ENCODE data around the gene SLITRK4.

The SLITRK4 gene

DNA sequence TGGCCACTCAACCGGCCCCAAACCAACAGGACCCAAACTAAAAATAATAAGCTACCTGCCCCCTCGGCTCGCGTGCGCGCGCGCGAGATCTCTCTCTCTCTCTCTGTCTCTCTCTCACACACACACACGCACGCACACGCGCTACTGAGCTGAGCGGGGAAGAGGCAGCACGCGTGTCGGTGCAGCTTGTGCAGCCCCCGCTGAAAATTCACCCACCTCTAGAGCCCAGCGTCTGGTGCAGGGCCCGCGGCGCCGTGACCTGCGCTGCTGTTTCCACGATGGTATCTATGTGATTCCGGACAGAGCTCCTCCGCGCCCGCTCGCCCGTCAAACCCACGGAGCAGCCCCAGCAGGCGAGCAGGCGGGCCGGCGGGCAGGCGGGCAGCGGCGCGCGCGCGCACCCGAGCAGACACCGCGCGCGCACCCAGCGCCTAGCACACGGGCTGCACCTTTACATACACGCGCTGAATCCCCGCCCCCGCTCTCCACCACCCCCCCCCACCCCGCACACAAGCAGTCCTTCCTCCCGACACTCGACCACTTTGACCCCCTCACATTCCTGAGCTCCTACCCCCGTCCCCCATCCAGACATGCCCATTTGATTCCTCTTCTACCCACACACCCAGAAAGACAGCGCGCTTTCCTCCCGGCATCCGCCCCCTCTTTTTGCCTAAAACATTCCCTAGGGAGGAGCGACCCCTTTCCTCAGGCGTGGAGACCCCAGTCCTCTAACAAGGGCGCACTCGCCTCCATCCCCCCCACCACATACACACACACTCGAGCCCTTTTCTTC lies 1.0 kb downstream of the SLITRK4 start:
- peaks cover 0 to 22% (median 18%) of the 10 kb centered on the region in 5 donors for H3K4me1 ChIP-seq (ENCODE audit: control insufficient read depth in 5 of 5, insufficient read depth in 5 of 5, low read length in 5 of 5)
- H3K9ac ChIP-seq (ENCODE audit: low read length in 5 of 5): no peak overlapping the region
- H3K4me3 ChIP-seq (ENCODE audit: low read depth in 1 of 5, low read length in 5 of 5): peak overlapping the region; percentile 47 to 69 (median 63)
- no peaks in the 10 kb centered on the region for H3K36me3 ChIP-seq (ENCODE audit: control insufficient read depth in 5 of 5, insufficient read depth in 5 of 5, low read length in 5 of 5)
- no peaks in the 10 kb centered on the region for H3K9me3 ChIP-seq (ENCODE audit: control insufficient read depth in 5 of 5, low read length in 5 of 5)
- H3K27ac ChIP-seq (ENCODE audit: low read depth, low read length): no peak overlapping the region
- peaks cover 3 to 21% (median 11%) of the 10 kb centered on the region in 5 donors for H3K27me3 ChIP-seq (ENCODE audit: control insufficient read depth in 5 of 5, insufficient read depth in 4 of 5, low read length in 5 of 5)

- peak overlapping the region in 1 of 5 donors; percentile 13 for H3K9ac ChIP-seq (ENCODE audit: low read length in 5 of 5)
- H3K27ac ChIP-seq (ENCODE audit: low read depth, low read length): no peak overlapping the region
- H3K27me3 ChIP-seq (ENCODE audit: control insufficient read depth in 5 of 5, insufficient read depth in 4 of 5, low read length in 5 of 5): peaks cover 3 to 21% (median 11%) of the 10 kb centered on the region in 5 donors
- H3K4me3 ChIP-seq (ENCODE audit: low read depth in 1 of 5, low read length in 5 of 5): peak overlapping the region; percentile 52 to 63 (median 55)
- H3K4me1 ChIP-seq (ENCODE audit: control insufficient read depth in 5 of 5, insufficient read depth in 5 of 5, low read length in 5 of 5): peaks cover 0 to 22% (median 18%) of the 10 kb centered on the region in 5 donors
- H3K36me3 ChIP-seq (ENCODE audit: control insufficient read depth in 5 of 5, insufficient read depth in 5 of 5, low read length in 5 of 5): no peaks in the 10 kb centered on the region
- H3K9me3 ChIP-seq (ENCODE audit: control insufficient read depth in 5 of 5, low read length in 5 of 5): no peaks in the 10 kb centered on the region
Measured at GRCh38 chrX:143634309-143634662, 1.6 kb downstream of the SLITRK4 start.

DNA sequence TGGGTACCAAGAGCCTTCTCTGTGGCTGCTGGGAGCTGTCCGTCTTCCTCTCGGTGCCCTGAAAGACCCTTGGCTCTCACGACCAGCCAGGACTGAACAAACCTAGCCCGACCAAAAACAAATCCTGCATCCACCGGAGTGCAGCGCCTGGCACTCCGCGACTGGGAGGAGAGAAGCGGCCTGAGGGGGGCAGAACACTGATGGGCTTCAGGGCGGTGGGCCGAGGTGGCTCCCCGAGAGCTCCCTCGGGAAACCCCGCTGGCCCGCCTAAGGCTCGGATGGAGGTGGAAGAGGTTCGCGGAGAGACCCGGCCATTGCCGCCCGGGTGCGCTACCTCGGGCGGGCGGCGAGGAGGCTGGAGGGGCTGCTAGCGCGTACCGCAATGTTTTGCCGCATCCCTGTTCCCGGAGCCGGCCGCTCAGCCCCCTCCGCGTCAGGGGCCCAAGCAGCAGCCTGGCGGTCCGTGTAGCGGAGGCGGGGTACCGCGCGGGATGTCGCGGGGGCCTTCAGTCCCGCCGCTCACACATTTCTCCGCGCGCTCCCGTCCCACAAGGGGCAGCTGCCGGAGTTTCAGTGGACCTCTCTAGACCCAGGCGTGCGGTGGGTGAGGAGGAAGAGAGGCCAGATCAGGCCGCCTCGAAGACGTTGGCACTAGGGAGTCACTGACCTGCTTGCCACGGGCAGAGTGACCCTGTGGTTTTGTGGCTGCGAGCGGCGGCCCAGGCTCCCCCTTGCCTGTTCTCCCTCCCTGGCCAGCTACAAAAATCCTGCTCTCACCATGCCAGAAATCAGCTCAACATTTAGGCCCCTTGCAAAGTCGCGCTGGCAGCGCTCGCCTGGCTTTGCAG lies 2.2 kb downstream of the SLITRK4 start:
- Histone ChIP-seq H3K4me1 (ENCODE audit: control insufficient read depth in 5 of 5, insufficient read depth in 5 of 5, low read length in 5 of 5) (peaks cover 0 to 22% (median 18%) of the 10 kb centered on the region in 5 donors), H3K9me3 (ENCODE audit: control insufficient read depth in 5 of 5, low read length in 5 of 5) (no peaks in the 10 kb centered on the region), H3K4me3 (ENCODE audit: low read depth in 1 of 5, low read length in 5 of 5) (peak overlapping the region; percentile 52 to 63 (median 59)), H3K36me3 (ENCODE audit: control insufficient read depth in 5 of 5, insufficient read depth in 5 of 5, low read length in 5 of 5) (no peaks in the 10 kb centered on the region), H3K27me3 (ENCODE audit: control insufficient read depth in 5 of 5, insufficient read depth in 4 of 5, low read length in 5 of 5) (peaks cover 3 to 24% (median 11%) of the 10 kb centered on the region in 5 donors), H3K27ac (ENCODE audit: low read depth, low read length) (no peak overlapping the region), H3K9ac (ENCODE audit: low read length in 5 of 5) (peak overlapping the region in 1 of 5 donors; percentile 13)

GRCh38 chrX:143632625-143633410 lies 3.1 kb downstream of the SLITRK4 start:
- Histone ChIP-seq H3K36me3 (ENCODE audit: control insufficient read depth in 5 of 5, insufficient read depth in 5 of 5, low read length in 5 of 5) (no peaks in the 10 kb centered on the region), H3K9me3 (ENCODE audit: control insufficient read depth in 5 of 5, low read length in 5 of 5) (no peaks in the 10 kb centered on the region), H3K4me1 (ENCODE audit: control insufficient read depth in 5 of 5, insufficient read depth in 5 of 5, low read length in 5 of 5) (peaks cover 0 to 22% (median 18%) of the 10 kb centered on the region in 5 donors), H3K4me3 (ENCODE audit: low read depth in 1 of 5, low read length in 5 of 5) (peak overlapping the region; percentile 52 to 63 (median 59)), H3K27ac (ENCODE audit: low read depth, low read length) (no peak overlapping the region), H3K27me3 (ENCODE audit: control insufficient read depth in 5 of 5, insufficient read depth in 4 of 5, low read length in 5 of 5) (peaks cover 3 to 24% (median 11%) of the 10 kb centered on the region in 5 donors), H3K9ac (ENCODE audit: low read length in 5 of 5) (no peak overlapping the region)

DNA sequence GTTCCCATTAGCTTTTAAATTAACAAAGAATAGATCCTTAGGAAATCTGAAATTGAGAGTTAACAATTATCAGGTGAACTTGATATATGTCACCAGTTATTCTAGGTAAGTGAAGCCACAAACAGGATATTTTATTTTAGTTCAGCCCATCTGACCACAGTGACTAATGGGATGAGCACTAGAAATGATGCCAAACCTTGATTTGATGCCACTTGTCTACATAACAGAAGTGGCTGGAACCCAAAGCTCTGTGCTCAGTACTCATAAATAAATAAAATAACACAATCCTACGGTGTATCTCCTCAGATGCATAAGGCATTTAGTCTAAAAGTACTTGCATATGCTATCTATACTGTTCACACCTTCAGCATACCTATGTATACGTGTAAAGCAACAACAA lies 12.2 kb downstream of the SLITRK4 start:
- H3K4me1 ChIP-seq (ENCODE audit: control insufficient read depth in 5 of 5, insufficient read depth in 5 of 5, low read length in 5 of 5): no peaks in the 10 kb centered on the region
- no peaks in the 10 kb centered on the region for H3K9me3 ChIP-seq (ENCODE audit: control insufficient read depth in 5 of 5, low read length in 5 of 5)
- H3K4me3 ChIP-seq (ENCODE audit: low read depth in 1 of 5, low read length in 5 of 5): no peak overlapping the region
- H3K9ac ChIP-seq (ENCODE audit: low read length in 5 of 5): no peak overlapping the region
- H3K27me3 ChIP-seq (ENCODE audit: control insufficient read depth in 5 of 5, insufficient read depth in 4 of 5, low read length in 5 of 5): no peaks in the 10 kb centered on the region
- H3K36me3 ChIP-seq (ENCODE audit: control insufficient read depth in 5 of 5, insufficient read depth in 5 of 5, low read length in 5 of 5): no peaks in the 10 kb centered on the region
- no peak overlapping the region for H3K27ac ChIP-seq (ENCODE audit: low read depth, low read length)

- H3K27me3 ChIP-seq (ENCODE audit: control insufficient read depth in 5 of 5, insufficient read depth in 4 of 5, low read length in 5 of 5): no peaks in the 10 kb centered on the region
- no peaks in the 10 kb centered on the region for H3K9me3 ChIP-seq (ENCODE audit: control insufficient read depth in 5 of 5, low read length in 5 of 5)
- no peak overlapping the region for H3K27ac ChIP-seq (ENCODE audit: low read depth, low read length)
- H3K4me3 ChIP-seq (ENCODE audit: low read depth in 1 of 5, low read length in 5 of 5): no peak overlapping the region
- no peaks in the 10 kb centered on the region for H3K4me1 ChIP-seq (ENCODE audit: control insufficient read depth in 5 of 5, insufficient read depth in 5 of 5, low read length in 5 of 5)
- H3K36me3 ChIP-seq (ENCODE audit: control insufficient read depth in 5 of 5, insufficient read depth in 5 of 5, low read length in 5 of 5): no peaks in the 10 kb centered on the region
- H3K9ac ChIP-seq (ENCODE audit: low read length in 5 of 5): no peak overlapping the region
Measured at GRCh38 chrX:143621276-143621675, 14.6 kb downstream of the SLITRK4 start.

GRCh38 chrX:143615851-143616250 lies 20.1 kb downstream of the SLITRK4 start:
- no peaks in the 10 kb centered on the region for H3K4me1 ChIP-seq (ENCODE audit: control insufficient read depth in 5 of 5, insufficient read depth in 5 of 5, low read length in 5 of 5)
- H3K9me3 ChIP-seq (ENCODE audit: control insufficient read depth in 5 of 5, low read length in 5 of 5): no peaks in the 10 kb centered on the region
- no peak overlapping the region for H3K4me3 ChIP-seq (ENCODE audit: low read depth in 1 of 5, low read length in 5 of 5)
- H3K27ac ChIP-seq (ENCODE audit: low read depth, low read length): no peak overlapping the region
- no peaks in the 10 kb centered on the region for H3K27me3 ChIP-seq (ENCODE audit: control insufficient read depth in 5 of 5, insufficient read depth in 4 of 5, low read length in 5 of 5)
- H3K9ac ChIP-seq (ENCODE audit: low read length in 5 of 5): no peak overlapping the region
- H3K36me3 ChIP-seq (ENCODE audit: control insufficient read depth in 5 of 5, insufficient read depth in 5 of 5, low read length in 5 of 5): no peaks in the 10 kb centered on the region

DNA sequence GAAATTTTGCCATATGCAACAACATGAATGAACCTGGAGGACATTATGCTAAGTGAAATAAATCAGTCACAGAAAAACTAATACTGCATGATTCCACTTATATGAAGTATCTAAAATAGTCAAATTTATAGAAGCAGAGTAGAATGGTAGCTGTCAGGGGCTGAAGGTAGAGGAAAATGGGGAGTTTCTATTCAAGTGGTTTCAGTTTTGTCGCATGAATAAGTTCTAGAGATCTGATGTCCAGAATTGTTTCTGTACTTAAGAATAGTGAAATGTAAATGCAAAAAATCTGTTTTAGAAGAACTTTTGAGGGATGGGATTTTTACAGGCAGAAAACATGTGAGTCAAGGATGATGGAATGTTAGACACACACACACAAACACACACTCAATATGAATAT lies 34.1 kb downstream of the SLITRK4 start:
- peaks cover 0 to 2% (median 0%) of the 10 kb centered on the region in 5 donors for H3K27me3 ChIP-seq (ENCODE audit: control insufficient read depth in 5 of 5, insufficient read depth in 4 of 5, low read length in 5 of 5)
- H3K4me3 ChIP-seq (ENCODE audit: low read depth in 1 of 5, low read length in 5 of 5): no peak overlapping the region
- H3K27ac ChIP-seq (ENCODE audit: low read depth, low read length): no peak overlapping the region
- H3K9ac ChIP-seq (ENCODE audit: low read length in 5 of 5): no peak overlapping the region
- peaks cover 0 to 1% (median 0%) of the 10 kb centered on the region in 5 donors for H3K4me1 ChIP-seq (ENCODE audit: control insufficient read depth in 5 of 5, insufficient read depth in 5 of 5, low read length in 5 of 5)
- no peaks in the 10 kb centered on the region for H3K36me3 ChIP-seq (ENCODE audit: control insufficient read depth in 5 of 5, insufficient read depth in 5 of 5, low read length in 5 of 5)
- peaks cover 0 to 4% (median 4%) of the 10 kb centered on the region in 5 donors for H3K9me3 ChIP-seq (ENCODE audit: control insufficient read depth in 5 of 5, low read length in 5 of 5)

DNA sequence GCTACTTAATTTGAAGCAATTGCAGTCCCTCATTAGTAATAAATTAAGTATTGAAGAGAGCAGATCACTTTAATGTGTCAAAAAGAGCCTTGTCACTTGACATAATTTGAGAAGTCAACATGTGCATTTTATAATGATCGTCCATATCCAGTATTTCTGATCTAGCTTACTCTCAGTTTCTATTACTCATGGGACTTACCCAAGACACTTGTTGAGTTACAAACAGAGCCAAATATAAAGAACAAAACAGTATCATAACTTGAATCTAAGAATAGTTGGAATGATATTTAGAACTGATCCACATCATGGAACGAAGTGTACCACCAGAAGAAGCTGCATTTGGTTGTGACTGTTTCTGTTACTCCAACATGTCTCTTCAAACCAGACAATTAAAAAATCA lies 54.7 kb downstream of the SLITRK4 start:
- Histone ChIP-seq H3K27ac (ENCODE audit: low read depth, low read length) (no peak overlapping the region), H3K4me1 (ENCODE audit: control insufficient read depth in 5 of 5, insufficient read depth in 5 of 5, low read length in 5 of 5) (no peaks in the 10 kb centered on the region), H3K9me3 (ENCODE audit: control insufficient read depth in 5 of 5, low read length in 5 of 5) (peaks cover 0 to 3% (median 0%) of the 10 kb centered on the region in 5 donors), H3K4me3 (ENCODE audit: low read depth in 1 of 5, low read length in 5 of 5) (no peak overlapping the region), H3K36me3 (ENCODE audit: control insufficient read depth in 5 of 5, insufficient read depth in 5 of 5, low read length in 5 of 5) (no peaks in the 10 kb centered on the region), H3K9ac (ENCODE audit: low read length in 5 of 5) (no peak overlapping the region), H3K27me3 (ENCODE audit: control insufficient read depth in 5 of 5, insufficient read depth in 4 of 5, low read length in 5 of 5) (no peaks in the 10 kb centered on the region)
